AG04450 (cell line): ENCODE results near the gene HDDC3. TPM values are rescaled to one million over a fixed set of nuclear protein-coding genes. Genes with fewer than 3 reads are reported as not detected.

Source experiments
- CTCF ChIA-PET: fragments of 300-600, 350-600 bp; formaldehyde crosslinking; extraction: SDS; loops from one replicate; lab custom pipeline; 2022; ENCODE audit warnings: antibody characterized with exemption, inconsistent platforms; lab: Charles Lee
- POLR2A ChIA-PET: fragments of 350-600 bp; formaldehyde crosslinking; extraction: SDS; loops from one replicate; lab custom pipeline; 2021; ENCODE audit warnings: antibody characterized with exemption, inconsistent platforms; lab: Yijun Ruan, JAX
- DNase-seq: peaks from one replicate; pipeline ENCODE4 v3.0.0-alpha.2; 2011; ENCODE audit warnings: low read depth, low spot score
- H3K27ac ChIP-seq: one replicate; pipeline ENCODE4 v1.5.1; 2012; ENCODE audit warnings: low read depth, low read length, control low read depth
- H3K27me3 ChIP-seq: one replicate; pipeline ENCODE4 v1.6.0; 2012; ENCODE audit warnings: low read length; ENCODE audit not compliant: control insufficient read depth, insufficient read depth
- H3K4me3 ChIP-seq: 2 replicates; pipeline ENCODE4 v1.5.1; 2011; ENCODE audit warnings: mild to moderate bottlenecking, low read depth, low read length, control low read depth
- H3K9me3 ChIP-seq: 2 replicates; pipeline ENCODE4 v1.5.1; 2012; ENCODE audit warnings: low read length; ENCODE audit not compliant: control insufficient read depth, insufficient read depth
- polyA plus RNA-seq: library from polyadenylated mRNA; depleted of rRNA; stranded (reverse); fragments of >200 nt; gene quantifications from 2 replicates; pipeline ENCODE4 v1.2.3, GENCODE V29; 2011
- TF ChIP-seq, protein P1 (sequence below): IDR thresholded peaks from 2 replicates; pipeline ENCODE4 v1.5.1; 2011; ENCODE audit warnings: low read depth, low read length, control low read depth, inconsistent platforms

HDDC3 gene
- polyA plus RNA-seq, 1 experiment, result 10.3 TPM

DNA sequence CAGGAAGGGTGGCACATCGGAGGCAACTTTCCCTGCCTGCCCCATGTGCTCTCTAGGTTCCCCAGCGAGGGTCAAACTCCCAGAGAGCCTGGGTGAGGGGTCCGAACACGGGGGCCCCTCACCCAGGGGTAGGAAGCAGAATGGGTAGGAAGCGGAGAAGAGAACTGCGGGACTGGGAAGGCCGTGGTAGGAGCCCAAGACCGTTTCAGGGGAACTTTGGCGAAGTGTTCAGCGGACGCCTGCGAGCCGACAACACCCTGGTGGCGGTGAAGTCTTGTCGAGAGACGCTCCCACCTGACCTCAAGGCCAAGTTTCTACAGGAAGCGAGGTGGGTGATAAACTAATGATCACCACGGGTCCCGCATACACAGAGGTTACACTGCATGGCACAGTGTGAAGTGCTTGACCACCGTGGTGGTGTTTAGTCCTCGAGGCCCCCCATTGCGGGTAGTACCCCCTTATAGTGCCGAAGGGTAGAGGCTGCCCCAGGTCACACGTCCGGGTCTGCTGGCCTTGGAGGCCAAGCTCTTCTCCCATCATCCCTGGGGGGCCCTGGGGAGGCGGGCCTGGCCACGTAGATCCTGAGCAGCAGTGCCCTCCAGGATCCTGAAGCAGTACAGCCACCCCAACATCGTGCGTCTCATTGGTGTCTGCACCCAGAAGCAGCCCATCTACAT, 39.7 kb downstream of the HDDC3 start:
- TF ChIP-seq, protein P1, sequence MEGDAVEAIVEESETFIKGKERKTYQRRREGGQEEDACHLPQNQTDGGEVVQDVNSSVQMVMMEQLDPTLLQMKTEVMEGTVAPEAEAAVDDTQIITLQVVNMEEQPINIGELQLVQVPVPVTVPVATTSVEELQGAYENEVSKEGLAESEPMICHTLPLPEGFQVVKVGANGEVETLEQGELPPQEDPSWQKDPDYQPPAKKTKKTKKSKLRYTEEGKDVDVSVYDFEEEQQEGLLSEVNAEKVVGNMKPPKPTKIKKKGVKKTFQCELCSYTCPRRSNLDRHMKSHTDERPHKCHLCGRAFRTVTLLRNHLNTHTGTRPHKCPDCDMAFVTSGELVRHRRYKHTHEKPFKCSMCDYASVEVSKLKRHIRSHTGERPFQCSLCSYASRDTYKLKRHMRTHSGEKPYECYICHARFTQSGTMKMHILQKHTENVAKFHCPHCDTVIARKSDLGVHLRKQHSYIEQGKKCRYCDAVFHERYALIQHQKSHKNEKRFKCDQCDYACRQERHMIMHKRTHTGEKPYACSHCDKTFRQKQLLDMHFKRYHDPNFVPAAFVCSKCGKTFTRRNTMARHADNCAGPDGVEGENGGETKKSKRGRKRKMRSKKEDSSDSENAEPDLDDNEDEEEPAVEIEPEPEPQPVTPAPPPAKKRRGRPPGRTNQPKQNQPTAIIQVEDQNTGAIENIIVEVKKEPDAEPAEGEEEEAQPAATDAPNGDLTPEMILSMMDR, result no peak
- ChIA-PET CTCF (interaction anchor here (0.9 to 1.2 kb wide), 2 partner anchors 243 to 245 kb away, joined by 3 to 4 read pairs; no protein-coding TSS in a partner anchor), POLR2A (no interaction called here)
- Histone ChIP-seq H3K27ac (no peak overlapping the region), H3K4me3 (no peak overlapping the region), H3K27me3 (no peaks in the 10 kb centered on the region), H3K9me3 (no peaks in the 10 kb centered on the region; the same call in 1 of the 2 replicates)
- no peak for DNase-seq

DNA sequence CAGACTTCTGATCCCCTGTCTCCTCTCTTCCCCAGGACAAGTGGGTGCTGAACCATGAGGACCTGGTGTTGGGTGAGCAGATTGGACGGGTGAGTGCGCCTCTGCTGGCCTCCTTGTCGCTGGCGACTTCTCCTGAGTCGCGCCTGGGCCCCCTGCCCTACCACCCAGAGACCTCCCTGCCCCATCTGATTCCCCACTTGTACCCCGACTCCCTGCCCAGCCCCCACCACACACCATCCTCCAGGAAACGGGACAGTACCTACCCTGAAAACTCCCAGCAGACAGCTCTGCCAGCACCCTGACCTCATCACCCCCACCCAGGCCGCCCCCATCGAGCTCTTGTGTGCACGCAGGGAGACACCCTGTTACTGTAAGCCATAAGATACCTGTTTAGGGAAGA, 40.3 kb downstream of the HDDC3 start:
- no peak overlapping the region for H3K4me3 ChIP-seq
- ChIA-PET CTCF (interaction anchor here (0.9 to 1.2 kb wide), 2 partner anchors 242 to 244 kb away, joined by 3 to 4 read pairs; no protein-coding TSS in a partner anchor), POLR2A (no interaction called here)
- H3K27me3 ChIP-seq, result no peaks in the 10 kb centered on the region
- no peak overlapping the region for H3K27ac ChIP-seq
- no peak for DNase-seq
- no peaks in the 10 kb centered on the region; the same call in 1 of the 2 replicates for H3K9me3 ChIP-seq
- TF ChIP-seq, protein P1, result no peak

DNA sequence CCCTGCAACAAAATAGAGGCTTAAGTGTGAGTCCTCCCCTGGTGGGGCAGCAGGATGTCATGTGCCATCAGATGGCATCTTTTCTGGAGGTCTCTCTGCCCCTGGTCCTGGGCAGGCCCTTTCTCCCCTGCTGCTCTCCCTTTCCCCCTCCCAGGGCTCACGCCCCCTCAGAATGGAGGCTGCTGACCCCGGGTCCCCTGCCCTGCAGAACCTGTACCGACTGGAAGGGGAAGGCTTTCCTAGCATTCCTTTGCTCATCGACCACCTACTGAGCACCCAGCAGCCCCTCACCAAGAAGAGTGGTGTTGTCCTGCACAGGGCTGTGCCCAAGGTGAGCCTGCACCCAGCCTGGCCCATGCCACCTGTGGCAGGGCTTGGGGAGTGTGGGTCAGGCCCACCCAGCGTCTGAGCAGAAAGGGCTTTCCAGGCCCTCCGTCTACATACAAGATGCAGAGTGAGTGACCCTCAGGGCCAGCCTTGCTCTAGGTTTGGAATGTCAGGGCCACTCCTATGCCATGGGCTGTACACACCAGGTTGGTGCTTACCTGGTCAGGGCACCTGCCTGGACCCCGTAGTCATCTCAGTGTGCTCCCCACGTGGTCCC, 40.9 kb downstream of the HDDC3 start:
- POLR2A ChIA-PET, result no interaction called here
- Histone ChIP-seq H3K27me3 (no peaks in the 10 kb centered on the region), H3K27ac (no peak overlapping the region), H3K4me3 (no peak overlapping the region), H3K9me3 (no peaks in the 10 kb centered on the region; the same call in 1 of the 2 replicates)
- no peak for DNase-seq
- TF ChIP-seq, protein P1, result no peak
- CTCF ChIA-PET, result interaction anchor here (0.6 to 1.9 kb wide), 3 partner anchors 12 to 580 kb away, joined by 3 to 5 read pairs (median 3); partner anchors contain the start of gene MAN2A2

DNA sequence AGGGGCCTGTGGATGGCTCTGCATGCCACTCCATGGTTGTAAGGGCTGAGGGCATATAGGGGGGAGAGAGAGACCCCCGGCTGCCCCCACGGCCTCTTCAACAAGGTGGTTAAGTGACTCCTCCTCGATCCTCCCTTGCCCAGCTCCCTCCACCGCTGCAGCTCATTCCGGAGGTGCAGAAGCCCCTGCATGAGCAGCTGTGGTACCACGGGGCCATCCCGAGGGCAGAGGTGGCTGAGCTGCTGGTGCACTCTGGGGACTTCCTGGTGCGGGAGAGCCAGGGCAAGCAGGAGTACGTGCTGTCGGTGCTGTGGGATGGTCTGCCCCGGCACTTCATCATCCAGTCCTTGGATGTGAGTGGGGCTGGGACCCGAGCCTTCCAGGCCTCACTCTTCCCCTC, 41.5 kb downstream of the HDDC3 start:
- TF ChIP-seq, protein P1, result no peak
- ChIA-PET POLR2A (no interaction called here), CTCF (interaction anchor here (0.6 to 1.9 kb wide), 3 partner anchors 12 to 579 kb away, joined by 3 to 5 read pairs (median 3); partner anchors contain the start of gene MAN2A2)
- Histone ChIP-seq H3K27me3 (no peaks in the 10 kb centered on the region), H3K4me3 (no peak overlapping the region), H3K27ac (no peak overlapping the region), H3K9me3 (no peaks in the 10 kb centered on the region; the same call in 1 of the 2 replicates)
- no peak for DNase-seq
